ENCODE data around the gene ETS1.

The ETS1 gene

GRCh38 chr11:128624269-128625175 lies 37.2 kb upstream of the ETS1 start:
- H3K4me3 ChIP-seq (ENCODE audit: low read depth, low read length) = no peak overlapping the region
- TF ChIP-seq CTCF (IDR thresholded peaks at IDR 0.05; ENCODE audit: borderline replicate concordance, insufficient read depth, low read depth, low read length) = no peak

- TF ChIP-seq CTCF (IDR thresholded peaks at IDR 0.05; ENCODE audit: borderline replicate concordance, insufficient read depth, low read depth, low read length) = no peak
- no peak overlapping the region for H3K4me3 ChIP-seq (ENCODE audit: low read depth, low read length)
Measured at GRCh38 chr11:128623091-128623490, 35.7 kb upstream of the ETS1 start.

- no peak for TF ChIP-seq CTCF (IDR thresholded peaks at IDR 0.05; ENCODE audit: borderline replicate concordance, insufficient read depth, low read depth, low read length)
- no peak overlapping the region for H3K4me3 ChIP-seq (ENCODE audit: low read depth, low read length)
Measured at GRCh38 chr11:128621601-128622501, 34.5 kb upstream of the ETS1 start.

- no peak overlapping the region for H3K4me3 ChIP-seq (ENCODE audit: low read depth, low read length)
- TF ChIP-seq CTCF (IDR thresholded peaks at IDR 0.05; ENCODE audit: borderline replicate concordance, insufficient read depth, low read depth, low read length) = no peak
Measured at GRCh38 chr11:128620309-128621100, 33.1 kb upstream of the ETS1 start.

GRCh38 chr11:128619540-128620308 lies 32.4 kb upstream of the ETS1 start:
- no peak overlapping the region for H3K4me3 ChIP-seq (ENCODE audit: low read depth, low read length)
- no peak for TF ChIP-seq CTCF (IDR thresholded peaks at IDR 0.05; ENCODE audit: borderline replicate concordance, insufficient read depth, low read depth, low read length)

GRCh38 chr11:128619007-128619406 lies 31.6 kb upstream of the ETS1 start:
- no peak for TF ChIP-seq CTCF (IDR thresholded peaks at IDR 0.05; ENCODE audit: borderline replicate concordance, insufficient read depth, low read depth, low read length)
- no peak overlapping the region for H3K4me3 ChIP-seq (ENCODE audit: low read depth, low read length)

All from GM12875 (cell line).